K562 (cell line): ENCODE results near the gene ALG12.

Experiments
- CBX5 ChIP-seq: IDR thresholded peaks from 2 replicates; pipeline ENCODE4 v1.6.1; 2014; ENCODE audit warnings: low read depth, borderline replicate concordance
- ELF1 ChIP-seq: fragments of 200-800 bp; sonication (Bioruptor generic); IDR thresholded peaks from 2 replicates; pipeline ENCODE4 v1.6.1; 2016; ENCODE audit warnings: missing genetic modification characterization, missing compliant biosample characterization
- ERF ChIP-seq: fragments of 450-650 bp; formaldehyde crosslinking; IDR thresholded peaks from 2 replicates; pipeline ENCODE4 v1.4.0; 2020; ENCODE audit warnings: mild to moderate bottlenecking, mixed read lengths
- FOS ChIP-seq: IDR thresholded peaks from 3 replicates; pipeline ENCODE4 v1.6.1; 2011; ENCODE audit not compliant: insufficient read length; ENCODE audit errors: extremely low read depth
- JUNB ChIP-seq: fragments of 450-650 bp; formaldehyde crosslinking; conservative IDR thresholded peaks from 2 replicates; pipeline ENCODE4 v1.4.0; 2020; ENCODE audit warnings: mild to moderate bottlenecking
- MXI1 ChIP-seq: IDR thresholded peaks from 2 replicates; pipeline ENCODE4 v1.6.1; 2011; ENCODE audit warnings: low read depth, mild to moderate bottlenecking, improper control_type of control experiment, low read length
- POLR2A ChIP-seq: fragments of 450-650 bp; conservative IDR thresholded peaks from 2 replicates; pipeline ENCODE4 v1.6.1; 2016
- RAD21 ChIP-seq, 2 experiments: fragments of 250-450 bp in 1 of 2; fragments of 450-650 bp in 1 of 2; sonication (Bioruptor Pico) in 1 of 2; formaldehyde crosslinking in 1 of 2; IDR thresholded peaks in 1 of 2; conservative IDR thresholded peaks in 1 of 2; 2 replicates each; pipeline versions ENCODE4 v1.4.0 to v1.8.0; 2020 to 2022; ENCODE audit warnings: mild to moderate bottlenecking in 2 of 2, moderate library complexity in 1 of 2
- RFX5 ChIP-seq: IDR thresholded peaks from 2 replicates; pipeline ENCODE4 v1.6.1; 2011; ENCODE audit warnings: low read depth, mild to moderate bottlenecking, improper control_type of control experiment, low read length
- SIX5 ChIP-seq, 2 experiments: IDR thresholded peaks; 2 replicates each; pipeline ENCODE4 v1.6.1; 2011; ENCODE audit warnings: low read length in 2 of 2, borderline replicate concordance in 1 of 2, low read depth in 1 of 2, mild to moderate bottlenecking in 1 of 2, moderate library complexity in 1 of 2; ENCODE audit not compliant: insufficient read depth in 1 of 2
- TRIM28 ChIP-seq: fragments of 450-650 bp; IDR thresholded peaks from 2 replicates; pipeline ENCODE4 v1.6.1; 2017
- ZFP30 ChIP-seq: fragments of 250-450 bp; sonication (Bioruptor Pico); IDR thresholded peaks from 2 replicates; pipeline ENCODE4 v1.8.0; 2022; ENCODE audit warnings: moderate library complexity, mild to moderate bottlenecking, inconsistent platforms, borderline replicate concordance
- ZNF12 ChIP-seq: sonication (generic); formaldehyde crosslinking; IDR thresholded peaks from 2 replicates; pipeline ENCODE4 v1.4.0; 2020; ENCODE audit warnings: mild to moderate bottlenecking, missing genetic modification reagents
- TF ChIP-seq, protein P1 (sequence below): sonication (generic); formaldehyde crosslinking; IDR thresholded peaks from 2 replicates; pipeline ENCODE4 v1.9.0; 2022; ENCODE audit warnings: mild to moderate bottlenecking, missing genetic modification reagents

DNA sequence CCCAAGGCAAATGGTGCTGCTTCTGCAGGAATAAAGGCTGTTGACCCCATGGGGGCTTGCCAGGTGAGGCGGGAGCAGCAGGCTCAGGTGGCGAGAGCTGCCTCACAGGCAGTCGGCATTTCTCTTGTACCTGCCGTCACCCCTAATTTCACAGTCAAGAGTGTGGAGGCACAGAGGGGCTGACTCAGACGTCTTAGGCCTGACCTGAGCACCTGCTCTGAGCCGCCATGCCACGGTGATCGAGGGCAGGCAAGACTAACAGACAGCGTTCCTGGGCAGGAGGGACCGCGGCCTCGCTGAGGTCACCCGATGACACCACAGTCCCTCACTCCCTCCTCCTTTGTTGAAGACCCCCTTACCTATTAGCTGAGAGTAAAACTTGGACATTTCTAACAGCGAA is 5.2 kb downstream of the ALG12 start:
- TF ChIP-seq RAD21 (CRISPR knock-in tag; conservative IDR thresholded peaks at IDR 0.05 in 1 of 2, IDR thresholded peaks at IDR 0.05 in 1 of 2) (no peak), TRIM28 (no peak), CBX5 (no peak), POLR2A (no peak), ELF1 (no peak), ZFP30 (no peak), RFX5 (no peak), ZNF12 (CRISPR knock-in tag) (no peak), SIX5 (IDR thresholded peaks at IDR 0.05; ENCODE audit: borderline replicate concordance in 1 of 2, insufficient read depth in 1 of 2, low read depth in 1 of 2, low read length in 2 of 2) (no peak), ERF (CRISPR knock-in tag) (no peak), MXI1 (no peak), FOS (no peak), JUNB (no peak)
- TF ChIP-seq, protein P1, sequence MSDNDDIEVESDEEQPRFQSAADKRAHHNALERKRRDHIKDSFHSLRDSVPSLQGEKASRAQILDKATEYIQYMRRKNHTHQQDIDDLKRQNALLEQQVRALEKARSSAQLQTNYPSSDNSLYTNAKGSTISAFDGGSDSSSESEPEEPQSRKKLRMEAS, result no peak
